SK-N-SH (cell line): ENCODE results near the gene TMEM209. TPM values are rescaled to one million over a fixed set of nuclear protein-coding genes. Genes with fewer than 3 reads are reported as not detected.
A peak's percentile ranks its signal among the peaks of the same experiment; 100 is the strongest.

Experiments used
- CTCF ChIA-PET: fragments of 300-600, 350-600 bp; formaldehyde crosslinking; extraction: SDS; loops from one replicate; lab custom pipeline; 2021; lab: Yijun Ruan, JAX
- POLR2A ChIA-PET: fragments of 350-600 bp; sonication (Branson Sonifier 250); formaldehyde crosslinking; extraction: SDS; loops from one replicate; lab custom pipeline; 2020; ENCODE audit warnings: antibody characterized with exemption, inconsistent platforms; lab: Yijun Ruan, JAX
- DNase-seq: peaks from one replicate; pipeline ENCODE4 v3.0.0; 2012
- H2AFZ ChIP-seq: fragments of 200-600 bp; sonication (generic); 2 replicates; pipeline ENCODE4 v1.8.1; 2016; ENCODE audit warnings: antibody characterized with exemption, mild to moderate bottlenecking, low read depth
- H3F3A ChIP-seq: fragments of 200-600 bp; sonication (generic); replicated peaks from 2 replicates; pipeline ENCODE3; 2016; ENCODE audit warnings: antibody characterized with exemption, mild to moderate bottlenecking; ENCODE audit not compliant: insufficient read depth
- H3K27ac ChIP-seq, 2 experiments: fragments of 200-500 bp in 1 of 2; fragments of 200-600 bp in 1 of 2; sonication (Bioruptor generic) in 1 of 2; sonication (generic), shearing (Covaris generic) in 1 of 2; 2 replicates each; pipeline versions ENCODE4 v1.5.1 to v1.6.1; 2014 to 2016; ENCODE audit warnings: low read depth in 2 of 2, inconsistent platforms in 1 of 2, low read length in 1 of 2, mild to moderate bottlenecking in 1 of 2, mixed read lengths in 1 of 2
- H3K27me3 ChIP-seq: fragments of 200-600 bp; sonication (generic), shearing (Covaris generic); 2 replicates; pipeline ENCODE4 v1.6.1; 2016; ENCODE audit warnings: mixed run types; ENCODE audit not compliant: insufficient read depth
- H3K36me3 ChIP-seq, 2 experiments: fragments of 200-500 bp in 1 of 2; fragments of 200-600 bp in 1 of 2; sonication (Bioruptor generic) in 1 of 2; sonication (generic) in 1 of 2; replicated peaks in 1 of 2; 2 replicates each; pipeline versions ENCODE3 to v1.5.1; 2014 to 2016; ENCODE audit warnings: low read length in 1 of 2, mild to moderate bottlenecking in 1 of 2; ENCODE audit not compliant: insufficient read depth in 2 of 2, control insufficient read depth in 1 of 2
- H3K4me1 ChIP-seq, 2 experiments: fragments of 200-500 bp in 1 of 2; fragments of 200-600 bp in 1 of 2; sonication (Bioruptor generic) in 1 of 2; sonication (generic), shearing (Covaris generic) in 1 of 2; 2 replicates each; pipeline versions ENCODE4 v1.5.1 to v1.6.1; 2014 to 2016; ENCODE audit warnings: low read depth in 1 of 2, low read length in 1 of 2, mixed run types in 1 of 2; ENCODE audit not compliant: insufficient read depth in 2 of 2, control insufficient read depth in 1 of 2
- H3K4me2 ChIP-seq: fragments of 200-600 bp; sonication (generic), shearing (Covaris generic); 2 replicates; pipeline ENCODE4 v1.6.1; 2017; ENCODE audit warnings: mixed run types
- H3K4me3 ChIP-seq, 2 experiments: fragments of 200-500 bp in 1 of 2; fragments of 200-600 bp in 1 of 2; sonication (Bioruptor generic) in 1 of 2; sonication (generic), shearing (Covaris generic) in 1 of 2; 2 replicates each; pipeline versions ENCODE4 v1.5.1 to v1.8.1; 2014 to 2016; ENCODE audit warnings: low read depth in 2 of 2, inconsistent platforms in 1 of 2, low read length in 1 of 2, mild to moderate bottlenecking in 1 of 2, mixed read lengths in 1 of 2, moderate library complexity in 1 of 2
- H3K79me2 ChIP-seq: fragments of 200-600 bp; sonication (generic); 2 replicates; pipeline ENCODE4 v1.8.1; 2017; ENCODE audit warnings: mild to moderate bottlenecking; ENCODE audit not compliant: insufficient read depth
- H3K9ac ChIP-seq: fragments of 200-600 bp; sonication (generic); 2 replicates; pipeline ENCODE4 v1.6.1; 2017; ENCODE audit warnings: mixed run types
- H3K9me2 ChIP-seq: fragments of 200-600 bp; sonication (generic); 2 replicates; pipeline ENCODE4 v1.6.1; 2017; ENCODE audit warnings: mixed run types
- H3K9me3 ChIP-seq: fragments of 200-600 bp; sonication (generic); 2 replicates; pipeline ENCODE4 v1.6.1; 2017; ENCODE audit warnings: mixed run types, mild to moderate bottlenecking, moderate library complexity
- H4K20me1 ChIP-seq: fragments of 200-600 bp; sonication (generic); 2 replicates; pipeline ENCODE4 v1.6.1; 2017; ENCODE audit warnings: mild to moderate bottlenecking, mixed run types; ENCODE audit not compliant: insufficient read depth
- EZH2phosphoT487 ChIP-seq: fragments of 200-600 bp; sonication (generic); IDR thresholded peaks from 2 replicates; pipeline ENCODE4 v1.6.1; 2017; ENCODE audit warnings: low read depth, mixed run types, mild to moderate bottlenecking, antibody characterized with exemption, moderate library complexity, borderline replicate concordance
- FOXJ3 ChIP-seq: sonication (generic); formaldehyde crosslinking; IDR thresholded peaks from 2 replicates; pipeline ENCODE4 v1.5.1; 2020; ENCODE audit warnings: mild to moderate bottlenecking, missing genetic modification reagents
- GATA2 ChIP-seq: sonication (generic); formaldehyde crosslinking; IDR thresholded peaks from 2 replicates; pipeline ENCODE4 v1.5.0; 2020; ENCODE audit warnings: mild to moderate bottlenecking, missing genetic modification reagents
- NFIC ChIP-seq: IDR thresholded peaks from 2 replicates; pipeline ENCODE4 v1.4.0; 2012; ENCODE audit warnings: borderline replicate concordance
- RCOR1 ChIP-seq: fragments of 150-350 bp; IDR thresholded peaks from 2 replicates; pipeline ENCODE4 v1.6.1; 2017; ENCODE audit warnings: antibody characterized with exemption, low read length
- RFX5 ChIP-seq: IDR thresholded peaks from 2 replicates; pipeline ENCODE4 v1.6.1; 2012; ENCODE audit warnings: mild to moderate bottlenecking, improper control_type of control experiment, low read length
- RXRA ChIP-seq: IDR thresholded peaks from 2 replicates; pipeline ENCODE4 v1.4.0; 2012; ENCODE audit warnings: low read depth, mild to moderate bottlenecking, borderline replicate concordance
- SMC3 ChIP-seq: IDR thresholded peaks from 2 replicates; pipeline ENCODE4 v1.6.1; 2012; ENCODE audit warnings: low read depth, low read length, improper control_type of control experiment
- TAF1 ChIP-seq: IDR thresholded peaks from 2 replicates; pipeline ENCODE4 v1.6.1; 2012; ENCODE audit warnings: low read depth, mild to moderate bottlenecking, low read length, moderate library complexity, borderline replicate concordance
- YY1 ChIP-seq: IDR thresholded peaks from 2 replicates; pipeline ENCODE4 v1.4.0; 2012; ENCODE audit warnings: low read depth, mild to moderate bottlenecking
- WGBS: methylation state at CpG from one replicate; pipeline ENCODE4 v1.1.6; 2017; ENCODE audit warnings: low lambda C conversion rate; 5-methylcytosine and 5-hydroxymethylcytosine counted together
- polyA plus RNA-seq, 3 experiments: library from polyadenylated mRNA; depleted of rRNA; stranded (reverse); fragments of >200 nt; gene quantifications; 2 replicates each; pipeline ENCODE4 v1.2.3, GENCODE V29; 2012
- TF ChIP-seq, protein P1 (sequence below): fragments of 150-350 bp; IDR thresholded peaks from 2 replicates; pipeline ENCODE4 v1.6.1; 2016; ENCODE audit warnings: mild to moderate bottlenecking, low read depth, low read length
- TF ChIP-seq, protein P2 (sequence below): IDR thresholded peaks from 2 replicates; pipeline ENCODE4 v1.6.1; 2012; ENCODE audit warnings: mild to moderate bottlenecking, low read depth, low read length, moderate library complexity
- TF ChIP-seq, protein P3 (sequence below): fragments of 150-350 bp; IDR thresholded peaks from 2 replicates; pipeline ENCODE4 v1.6.1; 2017; ENCODE audit warnings: antibody characterized with exemption, low read length, low read depth, borderline replicate concordance
- TF ChIP-seq, protein P4 (sequence below): IDR thresholded peaks from 2 replicates; pipeline ENCODE4; 2012
- TF ChIP-seq, protein P5 (sequence below): IDR thresholded peaks from 2 replicates; pipeline ENCODE4 v1.4.0; 2012; ENCODE audit warnings: low read depth, borderline replicate concordance

The TMEM209 gene
- polyA plus RNA-seq, 1 of the 3 experiments (the other 2 are of a cell fraction) = 14.9 TPM

DNA sequence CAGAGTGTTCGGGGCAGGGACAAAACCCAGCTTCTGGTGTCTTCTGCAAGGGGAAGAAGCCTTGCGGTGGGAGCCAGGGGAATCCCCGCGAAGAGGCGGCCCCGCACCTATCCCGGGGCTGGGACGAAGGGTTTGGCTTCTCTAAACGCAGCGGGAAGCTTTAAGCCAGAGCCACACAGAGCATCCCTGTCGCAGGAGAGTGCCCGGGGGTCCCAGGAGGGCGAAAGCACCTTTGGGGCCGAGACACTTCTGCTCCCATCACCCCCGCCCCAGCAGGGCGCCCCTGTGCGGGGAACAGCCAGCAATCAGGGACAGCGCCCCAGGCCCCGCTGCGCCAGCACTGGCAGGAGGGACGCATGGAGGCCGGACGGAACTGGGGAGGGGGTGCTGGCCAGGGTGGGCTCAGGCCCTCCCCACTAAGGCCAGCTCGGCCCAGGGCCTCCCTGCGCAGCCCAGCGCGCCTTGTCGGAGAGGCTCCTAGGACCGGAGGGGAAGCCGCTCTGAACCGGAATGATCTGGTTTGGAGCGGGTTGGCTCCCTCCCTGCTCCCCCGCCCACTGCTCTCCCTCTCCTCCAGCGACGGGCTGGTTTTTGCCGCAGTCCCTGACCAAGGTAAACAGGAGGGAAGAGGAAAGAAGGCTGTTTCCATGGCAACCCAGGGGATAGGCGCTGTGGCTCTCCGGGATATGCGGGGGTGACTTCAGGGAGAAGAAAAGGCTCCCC is 63.9 kb downstream of the TMEM209 start:
- 66% methylated on average over 24 of the region's 39 CpGs for WGBS
- Histone ChIP-seq H3K36me3 (peaks cover 3 to 10% of the 10 kb centered on the region in 2 experiments), H2AFZ (no peak overlapping the region), H3K79me2 (no peaks in the 10 kb centered on the region), H3K4me1 (peaks cover 5 to 15% of the 10 kb centered on the region in 2 experiments; a peak in 2 of 4 replicates), H3K4me2 (no peak overlapping the region), H3K9me2 (no peaks in the 10 kb centered on the region), H3F3A (peaks cover 10% of the 10 kb centered on the region)
- TF ChIP-seq GATA2 (CRISPR knock-in tag) (no peak), RXRA (no peak), EZH2phosphoT487 (no peak), SMC3 (no peak), RCOR1 (no peak), TAF1 (peak; percentile 51; the same call in 1 of the 2 replicates), FOXJ3 (CRISPR knock-in tag) (peak; percentile 62; the same call in 1 of the 2 replicates), RFX5 (no peak), NFIC (no peak), YY1 (no peak)
- TF ChIP-seq, protein P1, sequence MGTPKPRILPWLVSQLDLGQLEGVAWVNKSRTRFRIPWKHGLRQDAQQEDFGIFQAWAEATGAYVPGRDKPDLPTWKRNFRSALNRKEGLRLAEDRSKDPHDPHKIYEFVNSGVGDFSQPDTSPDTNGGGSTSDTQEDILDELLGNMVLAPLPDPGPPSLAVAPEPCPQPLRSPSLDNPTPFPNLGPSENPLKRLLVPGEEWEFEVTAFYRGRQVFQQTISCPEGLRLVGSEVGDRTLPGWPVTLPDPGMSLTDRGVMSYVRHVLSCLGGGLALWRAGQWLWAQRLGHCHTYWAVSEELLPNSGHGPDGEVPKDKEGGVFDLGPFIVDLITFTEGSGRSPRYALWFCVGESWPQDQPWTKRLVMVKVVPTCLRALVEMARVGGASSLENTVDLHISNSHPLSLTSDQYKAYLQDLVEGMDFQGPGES = no peak
- TF ChIP-seq, protein P2, sequence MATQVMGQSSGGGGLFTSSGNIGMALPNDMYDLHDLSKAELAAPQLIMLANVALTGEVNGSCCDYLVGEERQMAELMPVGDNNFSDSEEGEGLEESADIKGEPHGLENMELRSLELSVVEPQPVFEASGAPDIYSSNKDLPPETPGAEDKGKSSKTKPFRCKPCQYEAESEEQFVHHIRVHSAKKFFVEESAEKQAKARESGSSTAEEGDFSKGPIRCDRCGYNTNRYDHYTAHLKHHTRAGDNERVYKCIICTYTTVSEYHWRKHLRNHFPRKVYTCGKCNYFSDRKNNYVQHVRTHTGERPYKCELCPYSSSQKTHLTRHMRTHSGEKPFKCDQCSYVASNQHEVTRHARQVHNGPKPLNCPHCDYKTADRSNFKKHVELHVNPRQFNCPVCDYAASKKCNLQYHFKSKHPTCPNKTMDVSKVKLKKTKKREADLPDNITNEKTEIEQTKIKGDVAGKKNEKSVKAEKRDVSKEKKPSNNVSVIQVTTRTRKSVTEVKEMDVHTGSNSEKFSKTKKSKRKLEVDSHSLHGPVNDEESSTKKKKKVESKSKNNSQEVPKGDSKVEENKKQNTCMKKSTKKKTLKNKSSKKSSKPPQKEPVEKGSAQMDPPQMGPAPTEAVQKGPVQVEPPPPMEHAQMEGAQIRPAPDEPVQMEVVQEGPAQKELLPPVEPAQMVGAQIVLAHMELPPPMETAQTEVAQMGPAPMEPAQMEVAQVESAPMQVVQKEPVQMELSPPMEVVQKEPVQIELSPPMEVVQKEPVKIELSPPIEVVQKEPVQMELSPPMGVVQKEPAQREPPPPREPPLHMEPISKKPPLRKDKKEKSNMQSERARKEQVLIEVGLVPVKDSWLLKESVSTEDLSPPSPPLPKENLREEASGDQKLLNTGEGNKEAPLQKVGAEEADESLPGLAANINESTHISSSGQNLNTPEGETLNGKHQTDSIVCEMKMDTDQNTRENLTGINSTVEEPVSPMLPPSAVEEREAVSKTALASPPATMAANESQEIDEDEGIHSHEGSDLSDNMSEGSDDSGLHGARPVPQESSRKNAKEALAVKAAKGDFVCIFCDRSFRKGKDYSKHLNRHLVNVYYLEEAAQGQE = no peak; the same call in 1 of the 2 replicates
- TF ChIP-seq, protein P3, sequence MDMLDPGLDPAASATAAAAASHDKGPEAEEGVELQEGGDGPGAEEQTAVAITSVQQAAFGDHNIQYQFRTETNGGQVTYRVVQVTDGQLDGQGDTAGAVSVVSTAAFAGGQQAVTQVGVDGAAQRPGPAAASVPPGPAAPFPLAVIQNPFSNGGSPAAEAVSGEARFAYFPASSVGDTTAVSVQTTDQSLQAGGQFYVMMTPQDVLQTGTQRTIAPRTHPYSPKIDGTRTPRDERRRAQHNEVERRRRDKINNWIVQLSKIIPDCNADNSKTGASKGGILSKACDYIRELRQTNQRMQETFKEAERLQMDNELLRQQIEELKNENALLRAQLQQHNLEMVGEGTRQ = no peak
- TF ChIP-seq, protein P4, sequence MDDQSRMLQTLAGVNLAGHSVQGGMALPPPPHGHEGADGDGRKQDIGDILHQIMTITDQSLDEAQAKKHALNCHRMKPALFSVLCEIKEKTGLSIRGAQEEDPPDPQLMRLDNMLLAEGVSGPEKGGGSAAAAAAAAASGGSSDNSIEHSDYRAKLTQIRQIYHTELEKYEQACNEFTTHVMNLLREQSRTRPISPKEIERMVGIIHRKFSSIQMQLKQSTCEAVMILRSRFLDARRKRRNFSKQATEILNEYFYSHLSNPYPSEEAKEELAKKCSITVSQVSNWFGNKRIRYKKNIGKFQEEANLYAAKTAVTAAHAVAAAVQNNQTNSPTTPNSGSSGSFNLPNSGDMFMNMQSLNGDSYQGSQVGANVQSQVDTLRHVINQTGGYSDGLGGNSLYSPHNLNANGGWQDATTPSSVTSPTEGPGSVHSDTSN = no peak
- TF ChIP-seq, protein P5, sequence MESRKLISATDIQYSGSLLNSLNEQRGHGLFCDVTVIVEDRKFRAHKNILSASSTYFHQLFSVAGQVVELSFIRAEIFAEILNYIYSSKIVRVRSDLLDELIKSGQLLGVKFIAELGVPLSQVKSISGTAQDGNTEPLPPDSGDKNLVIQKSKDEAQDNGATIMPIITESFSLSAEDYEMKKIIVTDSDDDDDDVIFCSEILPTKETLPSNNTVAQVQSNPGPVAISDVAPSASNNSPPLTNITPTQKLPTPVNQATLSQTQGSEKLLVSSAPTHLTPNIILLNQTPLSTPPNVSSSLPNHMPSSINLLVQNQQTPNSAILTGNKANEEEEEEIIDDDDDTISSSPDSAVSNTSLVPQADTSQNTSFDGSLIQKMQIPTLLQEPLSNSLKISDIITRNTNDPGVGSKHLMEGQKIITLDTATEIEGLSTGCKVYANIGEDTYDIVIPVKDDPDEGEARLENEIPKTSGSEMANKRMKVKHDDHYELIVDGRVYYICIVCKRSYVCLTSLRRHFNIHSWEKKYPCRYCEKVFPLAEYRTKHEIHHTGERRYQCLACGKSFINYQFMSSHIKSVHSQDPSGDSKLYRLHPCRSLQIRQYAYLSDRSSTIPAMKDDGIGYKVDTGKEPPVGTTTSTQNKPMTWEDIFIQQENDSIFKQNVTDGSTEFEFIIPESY = no peak
- TF ChIP-seq, all 33 proteins: peak for 2
- Histone ChIP-seq H3K9me3 (no peaks in the 10 kb centered on the region), H3K27me3 (no peaks in the 10 kb centered on the region), H3K27ac (peak overlapping the region in 1 of 2 experiments; percentile 12; a peak in 1 of 4 replicates), H3K9ac (no peak overlapping the region; the same call in 1 of the 2 replicates), H3K4me3 (peak overlapping the region in 1 of 2 experiments; percentile 19; a peak in 1 of 4 replicates), H4K20me1 (no peaks in the 10 kb centered on the region)
- CTCF ChIA-PET = interaction anchor here (0.9 to 4.1 kb wide), 6 partner anchors 12 to 70 kb away, joined by 3 to 30 read pairs (median 4); partner anchors contain the start of gene KLHDC10
- peak; percentile 95 for DNase-seq
- POLR2A ChIA-PET = interaction anchor here (0.6 to 2.9 kb wide), 6 partner anchors 9 to 71 kb away, joined by 3 to 19 read pairs (median 4); partner anchors contain the start of genes KLHDC10 and TMEM209
